ENCODE results near the gene PPP1R13B.
A peak's percentile ranks its signal among the peaks of the same experiment; 100 is the strongest.

PPP1R13B gene

GRCh38 chr14:103772078-103772712, 75.2 kb downstream of the PPP1R13B start:
- no peak for DNase-seq

- no peak for DNase-seq
Observed at GRCh38 chr14:103770902-103771301, 76.5 kb downstream of the PPP1R13B start.

GRCh38 chr14:103770500-103770899, 76.9 kb downstream of the PPP1R13B start:
- no peak for DNase-seq

GRCh38 chr14:103767336-103767894, 80.0 kb downstream of the PPP1R13B start:
- no peak for DNase-seq

- DNase-seq, result no peak
Observed at GRCh38 chr14:103765526-103765925, 81.8 kb downstream of the PPP1R13B start.

- no peak for DNase-seq
Observed at GRCh38 chr14:103763730-103764488, 83.5 kb downstream of the PPP1R13B start.

- DNase-seq, result no peak
Observed at GRCh38 chr14:103762541-103762940, 84.8 kb downstream of the PPP1R13B start.

GRCh38 chr14:103762036-103762435, 85.3 kb downstream of the PPP1R13B start:
- no peak for DNase-seq

GRCh38 chr14:103758059-103758776, 89.2 kb downstream of the PPP1R13B start:
- no peak for DNase-seq

- DNase-seq, result no peak
Observed at GRCh38 chr14:103755060-103755459, 92.3 kb downstream of the PPP1R13B start.

GRCh38 chr14:103753774-103754173, 93.6 kb downstream of the PPP1R13B start:
- DNase-seq, result no peak

GRCh38 chr14:103749860-103750259, 97.5 kb downstream of the PPP1R13B start:
- no peak for DNase-seq

- no peak for DNase-seq
Observed at GRCh38 chr14:103749452-103749851, 97.9 kb downstream of the PPP1R13B start.

GRCh38 chr14:103748534-103748857, 98.9 kb downstream of the PPP1R13B start:
- no peak for DNase-seq

- no peak for DNase-seq
Observed at GRCh38 chr14:103746701-103747100, 100.7 kb downstream of the PPP1R13B start.

- no peak for DNase-seq
Observed at GRCh38 chr14:103745424-103745823, 102.0 kb downstream of the PPP1R13B start.

- DNase-seq, result no peak
Observed at GRCh38 chr14:103744621-103745395, 102.6 kb downstream of the PPP1R13B start.

GRCh38 chr14:103743691-103744090, 103.7 kb downstream of the PPP1R13B start:
- no peak for DNase-seq

GRCh38 chr14:103742499-103743255, 104.7 kb downstream of the PPP1R13B start:
- DNase-seq, result no peak

GRCh38 chr14:103741876-103742275, 105.5 kb downstream of the PPP1R13B start:
- DNase-seq, result no peak

GRCh38 chr14:103740991-103741689, 106.2 kb downstream of the PPP1R13B start:
- DNase-seq, result peak; percentile 33

All from right forelimb (tissue), 1 donor.